ENCODE measurements around the gene AANAT. TPM values are rescaled to one million over a fixed set of nuclear protein-coding genes. Genes with fewer than 3 reads are reported as not detected.

Gene AANAT
- total RNA-seq, 4 donors from 2014 or later: not detected

- no peaks in the 10 kb centered on the region for H3K27me3 ChIP-seq
- H3K36me3 ChIP-seq: no peaks in the 10 kb centered on the region
- H3K4me1 ChIP-seq: peaks cover 0 to 8% of the 10 kb centered on the region in 2 donors
- no peak for DNase-seq
- no peak overlapping the region for H3K4me3 ChIP-seq
- H3K27ac ChIP-seq: no peak overlapping the region
- intact Hi-C loops (cut with DNase I; ENCODE audit: low total_unique reads): no loop called here
- TF ChIP-seq, protein P1, sequence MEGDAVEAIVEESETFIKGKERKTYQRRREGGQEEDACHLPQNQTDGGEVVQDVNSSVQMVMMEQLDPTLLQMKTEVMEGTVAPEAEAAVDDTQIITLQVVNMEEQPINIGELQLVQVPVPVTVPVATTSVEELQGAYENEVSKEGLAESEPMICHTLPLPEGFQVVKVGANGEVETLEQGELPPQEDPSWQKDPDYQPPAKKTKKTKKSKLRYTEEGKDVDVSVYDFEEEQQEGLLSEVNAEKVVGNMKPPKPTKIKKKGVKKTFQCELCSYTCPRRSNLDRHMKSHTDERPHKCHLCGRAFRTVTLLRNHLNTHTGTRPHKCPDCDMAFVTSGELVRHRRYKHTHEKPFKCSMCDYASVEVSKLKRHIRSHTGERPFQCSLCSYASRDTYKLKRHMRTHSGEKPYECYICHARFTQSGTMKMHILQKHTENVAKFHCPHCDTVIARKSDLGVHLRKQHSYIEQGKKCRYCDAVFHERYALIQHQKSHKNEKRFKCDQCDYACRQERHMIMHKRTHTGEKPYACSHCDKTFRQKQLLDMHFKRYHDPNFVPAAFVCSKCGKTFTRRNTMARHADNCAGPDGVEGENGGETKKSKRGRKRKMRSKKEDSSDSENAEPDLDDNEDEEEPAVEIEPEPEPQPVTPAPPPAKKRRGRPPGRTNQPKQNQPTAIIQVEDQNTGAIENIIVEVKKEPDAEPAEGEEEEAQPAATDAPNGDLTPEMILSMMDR (IDR thresholded peaks at IDR 0.05): no peak
- TF ChIP-seq POLR2A (IDR thresholded peaks at IDR 0.05): no peak
- H3K9me3 ChIP-seq: no peaks in the 10 kb centered on the region
Measured at GRCh38 chr17:76422860-76423259, 44.5 kb upstream of the AANAT start.

- no peak overlapping the region for H3K4me3 ChIP-seq
- H3K36me3 ChIP-seq: no peaks in the 10 kb centered on the region
- H3K9me3 ChIP-seq: no peaks in the 10 kb centered on the region
- H3K27me3 ChIP-seq: no peaks in the 10 kb centered on the region
- DNase-seq: no peak
- H3K27ac ChIP-seq: no peak overlapping the region
- TF ChIP-seq, protein P1 (IDR thresholded peaks at IDR 0.05): no peak
- no peak for TF ChIP-seq POLR2A (IDR thresholded peaks at IDR 0.05)
- no peaks in the 10 kb centered on the region for H3K4me1 ChIP-seq
- intact Hi-C loops (cut with DNase I; ENCODE audit: low total_unique reads): no loop called here
Measured at GRCh38 chr17:76426853-76427252, 40.5 kb upstream of the AANAT start.

GRCh38 chr17:76427501-76428231 lies 39.7 kb upstream of the AANAT start:
- H3K27ac ChIP-seq: no peak overlapping the region
- no peaks in the 10 kb centered on the region for H3K4me1 ChIP-seq
- no peaks in the 10 kb centered on the region for H3K36me3 ChIP-seq
- no peak for DNase-seq
- intact Hi-C loops (cut with DNase I; ENCODE audit: low total_unique reads): no loop called here
- TF ChIP-seq POLR2A (IDR thresholded peaks at IDR 0.05): no peak
- TF ChIP-seq, protein P1 (IDR thresholded peaks at IDR 0.05): no peak
- no peaks in the 10 kb centered on the region for H3K9me3 ChIP-seq
- no peaks in the 10 kb centered on the region for H3K27me3 ChIP-seq
- no peak overlapping the region for H3K4me3 ChIP-seq

DNA sequence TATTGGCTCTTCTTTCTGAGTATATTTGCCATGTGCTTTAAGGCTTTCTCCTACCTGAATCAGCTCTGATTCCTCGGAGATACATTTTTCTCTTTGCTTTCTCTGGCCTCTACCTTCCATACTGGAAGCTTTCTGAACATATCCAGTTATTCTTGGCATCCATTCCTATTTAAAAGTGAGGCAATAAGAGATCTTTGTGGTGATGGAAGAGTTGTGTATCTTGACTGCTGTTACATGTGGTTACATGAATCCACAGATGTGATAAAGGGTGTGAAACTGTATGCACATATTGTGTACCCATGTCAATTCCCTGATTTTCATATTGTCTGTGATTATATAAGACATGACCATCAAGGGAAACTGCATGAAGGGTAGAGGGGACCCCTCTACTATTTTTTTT lies 38.9 kb upstream of the AANAT start:
- H3K27ac ChIP-seq: no peak overlapping the region
- no peak for DNase-seq
- H3K9me3 ChIP-seq: no peaks in the 10 kb centered on the region
- no peaks in the 10 kb centered on the region for H3K27me3 ChIP-seq
- intact Hi-C loops (cut with DNase I; ENCODE audit: low total_unique reads): no loop called here
- H3K4me3 ChIP-seq: no peak overlapping the region
- TF ChIP-seq, protein P1 (IDR thresholded peaks at IDR 0.05): no peak
- no peak for TF ChIP-seq POLR2A (IDR thresholded peaks at IDR 0.05)
- H3K4me1 ChIP-seq: no peaks in the 10 kb centered on the region
- H3K36me3 ChIP-seq: no peaks in the 10 kb centered on the region

DNA sequence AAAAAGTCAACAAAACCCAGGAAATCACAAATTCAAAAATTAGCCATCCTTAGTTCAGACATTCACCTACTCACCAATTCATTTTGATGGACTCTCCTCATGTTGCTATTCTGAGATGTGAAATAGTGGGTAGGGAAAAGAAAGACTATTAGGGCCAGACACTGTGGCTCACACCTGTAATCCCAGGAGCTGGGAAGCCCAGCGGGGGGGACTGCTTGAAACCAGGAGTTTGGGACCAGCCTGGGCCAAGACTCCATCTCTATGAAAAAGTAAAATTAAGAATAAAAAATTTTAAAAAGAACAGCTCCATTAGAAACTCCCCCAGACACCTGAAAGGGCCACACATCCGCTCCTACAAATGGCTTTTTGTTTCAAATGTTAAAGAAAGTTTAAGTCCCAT lies 35.9 kb upstream of the AANAT start:
- Histone ChIP-seq H3K4me1 (no peaks in the 10 kb centered on the region), H3K4me3 (no peak overlapping the region), H3K27me3 (no peaks in the 10 kb centered on the region), H3K36me3 (no peaks in the 10 kb centered on the region), H3K27ac (no peak overlapping the region), H3K9me3 (no peaks in the 10 kb centered on the region)
- no peak for DNase-seq
- intact Hi-C loops (cut with DNase I; ENCODE audit: low total_unique reads): no loop called here
- TF ChIP-seq, protein P1 (IDR thresholded peaks at IDR 0.05): no peak
- no peak for TF ChIP-seq POLR2A (IDR thresholded peaks at IDR 0.05)

Measured in uterus (tissue), 4 donors.